Stimulated activated memory B cell treated with anti-CD40 and anti-IgM and Interleukin-4, amounts not matched to agents 10 μg/mL and 1 μg/mL and 100 μg/mL, for 72 hours (primary cell): ENCODE data around the gene MMP24OS.

Experiments
- ATAC-seq: fragments of 150-1000 bp; cut with Tn5 transposase; 2 replicates; pipeline ENCODE4 v1.10.0; 2021
- H3K27ac Mint-ChIP-seq: one replicate; pipeline ENCODE4 v1.8.0; 2022; ENCODE audit warnings: mild to moderate bottlenecking, mixed read lengths
- H3K27me3 Mint-ChIP-seq: one replicate; pipeline ENCODE4 v1.8.0; 2022; ENCODE audit warnings: mixed read lengths
- H3K36me3 Mint-ChIP-seq: one replicate; pipeline ENCODE4 v1.8.0; 2022; ENCODE audit warnings: mixed read lengths
- H3K4me1 Mint-ChIP-seq: one replicate; pipeline ENCODE4 v1.8.0; 2022; ENCODE audit warnings: mixed read lengths
- H3K4me3 Mint-ChIP-seq: one replicate; pipeline ENCODE4 v1.8.0; 2022; ENCODE audit warnings: mild to moderate bottlenecking, moderate library complexity, mixed read lengths
- H3K9me3 Mint-ChIP-seq: one replicate; pipeline ENCODE4 v1.8.0; 2022; ENCODE audit warnings: mixed read lengths

The MMP24OS gene

DNA sequence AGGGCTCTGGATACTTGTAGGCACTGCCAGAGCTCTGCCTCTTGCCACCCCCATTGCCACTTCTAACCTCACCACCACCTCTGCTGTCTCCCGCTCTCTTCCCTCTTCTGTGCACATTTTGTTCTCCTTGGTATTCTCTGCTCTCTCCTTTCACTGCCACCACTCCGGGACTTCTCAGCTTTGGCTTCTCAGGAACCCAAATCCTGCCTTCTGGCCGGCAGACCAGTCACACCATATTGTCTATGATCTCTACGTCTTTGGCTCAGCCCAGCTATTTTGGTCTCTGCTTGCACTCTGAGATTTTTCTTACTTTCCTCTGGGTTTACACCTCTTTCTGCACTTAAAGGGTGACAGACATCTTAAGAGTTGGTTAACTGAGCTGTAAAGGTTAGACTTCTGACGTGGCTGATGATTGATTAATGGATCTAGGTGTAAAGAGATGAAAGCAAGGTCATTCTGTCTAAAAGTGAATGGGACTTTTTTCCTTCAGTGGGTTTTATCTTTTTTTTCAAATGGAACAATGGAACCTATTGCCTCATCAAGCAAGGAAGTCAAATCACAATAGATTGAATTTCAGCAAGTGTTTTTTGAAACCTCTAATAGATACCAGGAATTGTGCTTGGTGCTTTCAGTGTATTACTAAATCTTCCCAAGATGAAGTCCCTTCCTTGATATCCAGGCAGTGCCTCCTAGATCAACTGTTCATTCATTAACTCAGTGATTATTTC is 37.7 kb downstream of the MMP24OS start:
- peaks cover 13% of the 10 kb centered on the region for H3K27me3 Mint-ChIP-seq
- peaks cover 35% of the 10 kb centered on the region for H3K36me3 Mint-ChIP-seq
- no peaks in the 10 kb centered on the region for H3K9me3 Mint-ChIP-seq
- H3K27ac Mint-ChIP-seq, result no peak overlapping the region
- H3K4me3 Mint-ChIP-seq, result no peak overlapping the region
- no peaks in the 10 kb centered on the region for H3K4me1 Mint-ChIP-seq
- no peak for ATAC-seq

DNA sequence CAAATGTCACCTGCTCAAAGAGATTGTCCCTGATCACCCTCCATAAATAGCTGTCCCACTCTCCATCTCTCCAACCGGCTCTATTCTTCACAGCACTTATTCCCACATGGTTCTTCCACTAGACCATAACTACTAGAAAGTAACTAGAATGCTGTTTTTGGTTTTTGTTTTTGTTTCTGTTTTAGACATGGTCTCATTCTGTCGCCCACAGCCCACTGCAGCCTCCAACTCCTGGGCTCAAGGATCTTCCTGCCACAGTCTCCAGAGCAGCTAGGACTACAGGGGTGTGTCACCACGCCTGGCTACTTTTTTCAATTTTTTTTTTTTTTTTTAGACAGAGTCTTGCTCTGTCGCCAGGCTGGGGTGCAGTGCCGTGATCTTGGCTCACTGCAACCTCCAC is 39.2 kb downstream of the MMP24OS start:
- Mint-ChIP-seq H3K4me1 (no peaks in the 10 kb centered on the region), H3K4me3 (no peak overlapping the region), H3K27me3 (peaks cover 20% of the 10 kb centered on the region), H3K27ac (no peak overlapping the region), H3K36me3 (peaks cover 49% of the 10 kb centered on the region), H3K9me3 (no peaks in the 10 kb centered on the region)
- no peak for ATAC-seq

DNA sequence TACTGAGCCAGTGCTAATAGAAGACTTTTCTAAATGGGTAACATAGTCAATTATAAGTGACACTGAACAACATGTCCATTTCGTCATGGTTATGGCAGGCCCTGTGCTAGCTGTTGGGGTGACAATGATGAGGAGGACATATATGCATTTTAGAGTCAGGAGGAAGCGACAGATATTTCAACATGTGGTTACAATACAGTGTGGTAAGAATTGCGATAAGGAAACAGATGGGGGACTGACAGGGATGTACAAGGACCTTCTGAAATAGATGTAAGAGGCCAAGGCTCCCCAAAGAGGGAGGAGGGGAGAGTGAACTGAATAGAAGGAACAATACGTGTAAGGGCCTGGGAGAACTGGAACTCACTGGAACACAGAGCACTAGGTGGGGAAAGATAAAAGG is 39.8 kb downstream of the MMP24OS start:
- peaks cover 21% of the 10 kb centered on the region for H3K27me3 Mint-ChIP-seq
- H3K4me1 Mint-ChIP-seq, result no peaks in the 10 kb centered on the region
- H3K9me3 Mint-ChIP-seq, result no peaks in the 10 kb centered on the region
- no peak overlapping the region for H3K27ac Mint-ChIP-seq
- H3K4me3 Mint-ChIP-seq, result no peak overlapping the region
- H3K36me3 Mint-ChIP-seq, result peaks cover 50% of the 10 kb centered on the region
- no peak for ATAC-seq

DNA sequence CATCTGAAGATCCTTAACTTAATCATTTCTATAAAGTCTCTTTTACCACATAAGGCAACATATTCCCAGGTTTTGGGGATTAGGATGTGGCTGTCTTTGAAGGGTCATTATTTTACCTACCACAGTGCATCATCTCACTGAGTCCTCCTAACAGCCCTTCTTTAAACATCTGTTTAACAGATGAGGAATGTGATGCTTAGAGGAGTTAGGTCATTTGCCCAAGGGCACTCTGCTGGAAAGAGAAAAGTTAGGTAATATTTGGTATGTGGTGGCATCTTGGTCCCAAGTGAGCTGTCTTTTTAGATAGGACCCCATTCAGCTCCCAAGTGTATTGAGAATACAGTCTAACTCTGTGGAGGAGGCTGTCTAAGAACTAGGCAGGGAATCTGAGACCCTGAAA is 40.4 kb downstream of the MMP24OS start:
- Mint-ChIP-seq H3K9me3 (no peaks in the 10 kb centered on the region), H3K4me3 (no peak overlapping the region), H3K36me3 (peaks cover 54% of the 10 kb centered on the region), H3K27ac (no peak overlapping the region), H3K4me1 (no peaks in the 10 kb centered on the region), H3K27me3 (peaks cover 25% of the 10 kb centered on the region)
- ATAC-seq, result no peak

DNA sequence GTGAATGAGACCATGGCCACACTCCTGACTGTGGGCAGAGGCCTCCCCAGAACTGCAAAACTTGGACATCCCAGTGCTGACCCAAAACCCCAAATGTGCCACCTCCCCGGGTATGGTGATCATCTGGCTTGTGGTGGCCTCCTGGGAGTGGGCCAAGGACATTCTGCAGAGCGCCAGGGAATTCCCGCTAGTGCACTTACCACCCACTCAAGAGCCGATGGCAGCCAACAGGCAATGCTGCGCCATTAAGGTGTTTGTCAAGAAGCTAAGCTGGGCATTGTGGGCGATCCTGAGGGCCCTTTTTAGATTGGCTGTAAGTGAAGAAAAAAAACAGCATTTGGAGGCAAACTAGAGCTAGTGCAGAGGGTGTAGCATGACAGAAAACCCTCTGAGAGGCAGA is 42.0 kb downstream of the MMP24OS start:
- Mint-ChIP-seq H3K36me3 (peaks cover 66% of the 10 kb centered on the region), H3K9me3 (no peaks in the 10 kb centered on the region), H3K4me3 (no peak overlapping the region), H3K4me1 (no peaks in the 10 kb centered on the region), H3K27ac (no peak overlapping the region), H3K27me3 (peaks cover 34% of the 10 kb centered on the region)
- no peak for ATAC-seq

DNA sequence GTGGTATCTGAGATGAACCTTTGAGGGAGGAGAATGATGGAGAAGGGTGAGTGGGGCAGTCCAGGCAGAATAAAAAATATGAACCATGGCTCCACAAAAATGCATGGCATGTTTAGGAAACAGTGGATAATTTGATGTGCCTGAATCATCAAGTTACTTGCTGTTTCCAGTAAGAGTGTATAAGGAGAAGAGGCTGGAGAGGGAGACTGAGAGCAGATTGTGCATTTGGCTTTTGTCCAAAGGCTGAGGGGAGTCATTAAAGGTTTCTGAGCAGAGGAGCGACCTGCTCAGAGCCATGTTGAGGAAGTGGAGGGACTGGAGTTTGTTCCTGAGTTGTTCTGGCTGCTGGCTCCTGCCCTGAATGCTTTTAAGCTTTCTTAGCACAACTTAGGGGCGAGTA is 45.3 kb downstream of the MMP24OS start:
- ATAC-seq, result no peak
- no peak overlapping the region for H3K27ac Mint-ChIP-seq
- peaks cover 42% of the 10 kb centered on the region for H3K27me3 Mint-ChIP-seq
- H3K36me3 Mint-ChIP-seq, result peaks cover 66% of the 10 kb centered on the region
- H3K4me3 Mint-ChIP-seq, result no peak overlapping the region
- no peaks in the 10 kb centered on the region for H3K9me3 Mint-ChIP-seq
- no peaks in the 10 kb centered on the region for H3K4me1 Mint-ChIP-seq

DNA sequence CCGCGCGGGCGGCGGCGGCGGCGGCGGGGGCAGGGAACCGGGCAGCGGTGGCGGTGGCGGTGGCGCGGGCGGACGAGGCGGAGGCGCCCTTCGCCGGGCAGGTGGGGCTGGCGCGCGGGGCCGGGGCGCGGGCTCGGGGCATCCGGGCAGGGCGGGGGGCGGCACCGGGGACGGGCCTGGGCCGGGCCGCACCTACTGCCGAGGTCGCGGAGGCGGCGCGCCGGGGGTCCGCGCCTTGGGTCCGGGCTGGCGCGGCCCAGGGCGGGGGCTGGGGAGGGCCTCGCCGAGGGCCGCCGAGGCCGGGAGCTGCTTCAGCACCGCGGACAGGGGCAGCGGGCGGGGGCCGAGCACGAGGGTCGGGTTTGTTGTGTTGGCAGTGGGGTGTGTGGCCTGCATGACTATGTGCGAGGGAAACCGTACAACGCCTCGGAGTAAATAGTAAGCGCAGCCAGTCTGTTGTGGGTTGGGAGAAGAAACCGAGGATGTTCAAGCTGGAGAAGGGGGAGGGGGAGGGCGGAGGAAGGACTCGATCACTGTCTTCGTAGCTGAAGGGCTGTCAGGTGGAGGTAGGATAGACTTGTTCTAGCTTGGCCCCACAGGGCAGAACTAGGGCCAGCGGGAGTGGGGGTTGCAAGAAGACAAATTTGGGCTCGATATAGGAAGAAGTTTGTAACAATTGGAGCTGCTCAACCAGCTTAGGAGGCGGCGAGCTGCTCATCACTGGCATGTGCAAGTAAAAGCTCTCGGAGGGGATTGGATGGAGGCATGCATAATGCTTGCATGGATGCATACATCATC is 50.8 kb downstream of the MMP24OS start:
- Mint-ChIP-seq H3K36me3 (peaks cover 33% of the 10 kb centered on the region), H3K27me3 (peaks cover 46% of the 10 kb centered on the region), H3K9me3 (no peaks in the 10 kb centered on the region), H3K4me1 (peaks cover 11% of the 10 kb centered on the region), H3K27ac (no peak overlapping the region), H3K4me3 (peak overlapping the region; percentile 50)
- ATAC-seq, result peak; percentile 50
